ENCODE data around the gene SMAD6.

SMAD6 gene

GRCh38 chr15:66708389-66708788 is 6.4 kb downstream of the SMAD6 start:
- no peak for TF ChIP-seq POLR2AphosphoS5 (IDR thresholded peaks at IDR 0.05; ENCODE audit: low read depth, low read length)
- no peak for TF ChIP-seq FOXP2 (optimal IDR thresholded peaks at IDR 0.05; ENCODE audit: borderline replicate concordance, extremely low read depth, extremely low read length, insufficient read depth)
- TF ChIP-seq TAF1 (IDR thresholded peaks at IDR 0.05; ENCODE audit: borderline replicate concordance, insufficient read depth, low read length), result no peak
- no peak for TF ChIP-seq REST (IDR thresholded peaks at IDR 0.05; ENCODE audit: insufficient read depth in 1 of 2, low read depth in 2 of 2, low read length in 2 of 2)
- no peak for TF ChIP-seq SIN3A (IDR thresholded peaks at IDR 0.05; ENCODE audit: borderline replicate concordance, insufficient read depth, low read length)

- TF ChIP-seq REST (IDR thresholded peaks at IDR 0.05; ENCODE audit: insufficient read depth in 1 of 2, low read depth in 2 of 2, low read length in 2 of 2) (no peak), TAF1 (IDR thresholded peaks at IDR 0.05; ENCODE audit: borderline replicate concordance, insufficient read depth, low read length) (no peak), POLR2AphosphoS5 (IDR thresholded peaks at IDR 0.05; ENCODE audit: low read depth, low read length) (no peak), SIN3A (IDR thresholded peaks at IDR 0.05; ENCODE audit: borderline replicate concordance, insufficient read depth, low read length) (no peak), FOXP2 (optimal IDR thresholded peaks at IDR 0.05; ENCODE audit: borderline replicate concordance, extremely low read depth, extremely low read length, insufficient read depth) (no peak)
Measured at GRCh38 chr15:66709884-66710283, 7.8 kb downstream of the SMAD6 start.

- TF ChIP-seq POLR2AphosphoS5 (IDR thresholded peaks at IDR 0.05; ENCODE audit: low read depth, low read length) (no peak), FOXP2 (optimal IDR thresholded peaks at IDR 0.05; ENCODE audit: borderline replicate concordance, extremely low read depth, extremely low read length, insufficient read depth) (no peak), TAF1 (IDR thresholded peaks at IDR 0.05; ENCODE audit: borderline replicate concordance, insufficient read depth, low read length) (no peak), SIN3A (IDR thresholded peaks at IDR 0.05; ENCODE audit: borderline replicate concordance, insufficient read depth, low read length) (no peak), REST (IDR thresholded peaks at IDR 0.05; ENCODE audit: insufficient read depth in 1 of 2, low read depth in 2 of 2, low read length in 2 of 2) (no peak)
Measured at GRCh38 chr15:66711260-66711659, 9.2 kb downstream of the SMAD6 start.

- TF ChIP-seq SIN3A (IDR thresholded peaks at IDR 0.05; ENCODE audit: borderline replicate concordance, insufficient read depth, low read length) (no peak), FOXP2 (optimal IDR thresholded peaks at IDR 0.05; ENCODE audit: borderline replicate concordance, extremely low read depth, extremely low read length, insufficient read depth) (no peak), REST (IDR thresholded peaks at IDR 0.05; ENCODE audit: insufficient read depth in 1 of 2, low read depth in 2 of 2, low read length in 2 of 2) (no peak), TAF1 (IDR thresholded peaks at IDR 0.05; ENCODE audit: borderline replicate concordance, insufficient read depth, low read length) (no peak), POLR2AphosphoS5 (IDR thresholded peaks at IDR 0.05; ENCODE audit: low read depth, low read length) (no peak)
Measured at GRCh38 chr15:66711862-66712261, 9.8 kb downstream of the SMAD6 start.

Data from PFSK-1 (cell line).